Skeletal muscle satellite cell (primary cell): ENCODE results near the gene PRKCSH.
"Not testable (repeated sequence)": the region's sequence is repeated elsewhere in the genome, so short reads cannot be mapped to it uniquely, and the experiment has no call there.

Source experiments
- H3K27me3 ChIP-seq: 2 replicates; pipeline ENCODE4 v1.7.0; 2013; ENCODE audit warnings: low read length; ENCODE audit not compliant: control insufficient read depth, insufficient read depth
- H3K36me3 ChIP-seq: 2 replicates; pipeline ENCODE4 v1.7.0; 2013; ENCODE audit warnings: mild to moderate bottlenecking, control low read depth, low read length; ENCODE audit not compliant: insufficient read depth
- H3K4me1 ChIP-seq: 2 replicates; pipeline ENCODE4 v1.7.0; 2013; ENCODE audit warnings: low read length; ENCODE audit not compliant: control insufficient read depth, insufficient read depth
- H3K4me2 ChIP-seq: 2 replicates; pipeline ENCODE4 v1.7.0; 2013; ENCODE audit warnings: mild to moderate bottlenecking, low read length
- H3K4me3 ChIP-seq: 2 replicates; pipeline ENCODE4 v1.7.0; 2013; ENCODE audit warnings: low read length
- H3K9ac ChIP-seq: 2 replicates; pipeline ENCODE4 v1.7.0; 2013; ENCODE audit warnings: mild to moderate bottlenecking, low read depth, low read length, moderate library complexity
- H3K9me3 ChIP-seq: replicated peaks from 2 replicates; pipeline ENCODE4 v1.7.0; 2013; ENCODE audit warnings: mild to moderate bottlenecking, control low read depth, low read length

PRKCSH gene

GRCh38 chr19:11422163-11423065, 13.0 kb upstream of the PRKCSH start:
- H3K9me3 ChIP-seq, result no peaks in the 10 kb centered on the region
- H3K36me3 ChIP-seq, result no peaks in the 10 kb centered on the region
- H3K4me2 ChIP-seq, result peak overlapping the region; percentile 58
- H3K9ac ChIP-seq, result no peak overlapping the region
- H3K27me3 ChIP-seq, result peaks cover 52% of the 10 kb centered on the region
- peak overlapping the region; percentile 16 for H3K4me3 ChIP-seq
- H3K4me1 ChIP-seq, result peaks cover 15% of the 10 kb centered on the region

- H3K9ac ChIP-seq, result no peak overlapping the region
- peaks cover 15% of the 10 kb centered on the region for H3K4me1 ChIP-seq
- H3K27me3 ChIP-seq, result peaks cover 47% of the 10 kb centered on the region
- H3K36me3 ChIP-seq, result no peaks in the 10 kb centered on the region
- H3K4me3 ChIP-seq, result no peak overlapping the region
- no peaks in the 10 kb centered on the region for H3K9me3 ChIP-seq
- H3K4me2 ChIP-seq, result no peak overlapping the region
Observed at GRCh38 chr19:11423164-11423790, 12.2 kb upstream of the PRKCSH start.

GRCh38 chr19:11423791-11424181, 11.6 kb upstream of the PRKCSH start:
- Histone ChIP-seq H3K27me3 (peaks cover 45% of the 10 kb centered on the region), H3K9ac (no peak overlapping the region), H3K36me3 (no peaks in the 10 kb centered on the region), H3K4me1 (peaks cover 14% of the 10 kb centered on the region), H3K9me3 (no peaks in the 10 kb centered on the region), H3K4me2 (no peak overlapping the region), H3K4me3 (no peak overlapping the region)

- Histone ChIP-seq H3K9me3 (no peaks in the 10 kb centered on the region), H3K9ac (no peak overlapping the region), H3K4me2 (no peak overlapping the region), H3K4me3 (no peak overlapping the region), H3K36me3 (no peaks in the 10 kb centered on the region), H3K27me3 (peaks cover 29% of the 10 kb centered on the region), H3K4me1 (peaks cover 4% of the 10 kb centered on the region)
Observed at GRCh38 chr19:11425719-11426457, 9.5 kb upstream of the PRKCSH start.

GRCh38 chr19:11426656-11427055, 8.8 kb upstream of the PRKCSH start:
- Histone ChIP-seq H3K27me3 (peaks cover 21% of the 10 kb centered on the region), H3K9ac (no peak overlapping the region), H3K4me1 (no peaks in the 10 kb centered on the region)

GRCh38 chr19:11433526-11433925, 1.9 kb upstream of the PRKCSH start:
- H3K4me2 ChIP-seq, H3K9ac ChIP-seq, H3K27me3 ChIP-seq, H3K4me3 ChIP-seq, H3K9me3 ChIP-seq: not testable (repeated sequence)
- peaks cover 16% of the 10 kb centered on the region for H3K36me3 ChIP-seq
- H3K4me1 ChIP-seq, result peaks cover 12% of the 10 kb centered on the region

More at GRCh38 chr19:11426656-11427055, 8.8 kb upstream of the PRKCSH start:
- no peaks in the 10 kb centered on the region for H3K36me3 ChIP-seq
- no peak overlapping the region for H3K4me2 ChIP-seq
- H3K9me3 ChIP-seq, result no peaks in the 10 kb centered on the region
- H3K4me3 ChIP-seq, result no peak overlapping the region

GRCh38 chr19:11434703-11435056, 755 bp upstream of the PRKCSH start:
- no peaks in the 10 kb centered on the region for H3K9me3 ChIP-seq
- peaks cover 16% of the 10 kb centered on the region for H3K36me3 ChIP-seq
- peak overlapping the region; percentile 72 for H3K9ac ChIP-seq
- H3K4me3 ChIP-seq, result peak overlapping the region; percentile 71
- H3K4me1 ChIP-seq, result peaks cover 12% of the 10 kb centered on the region
- no peaks in the 10 kb centered on the region for H3K27me3 ChIP-seq
- peak overlapping the region; percentile 94 for H3K4me2 ChIP-seq

- Histone ChIP-seq H3K9me3 (no peaks in the 10 kb centered on the region), H3K4me3 (peak overlapping the region; percentile 90), H3K9ac (peak overlapping the region; percentile 83), H3K4me2 (peak overlapping the region; percentile 92), H3K4me1 (peaks cover 12% of the 10 kb centered on the region), H3K36me3 (peaks cover 18% of the 10 kb centered on the region), H3K27me3 (no peaks in the 10 kb centered on the region)
Observed at GRCh38 chr19:11435833-11436313, 438 bp downstream of the PRKCSH start.

GRCh38 chr19:11437955-11438354, 2.5 kb downstream of the PRKCSH start:
- Histone ChIP-seq H3K36me3 (peaks cover 34% of the 10 kb centered on the region), H3K4me1 (peaks cover 12% of the 10 kb centered on the region), H3K4me3 (no peak overlapping the region), H3K9me3 (no peaks in the 10 kb centered on the region), H3K9ac (no peak overlapping the region), H3K4me2 (no peak overlapping the region), H3K27me3 (no peaks in the 10 kb centered on the region)

- no peaks in the 10 kb centered on the region for H3K4me1 ChIP-seq
- H3K9ac ChIP-seq, result no peak overlapping the region
- H3K36me3 ChIP-seq, result peaks cover 40% of the 10 kb centered on the region
- no peak overlapping the region for H3K4me3 ChIP-seq
- no peaks in the 10 kb centered on the region for H3K27me3 ChIP-seq
- no peaks in the 10 kb centered on the region for H3K9me3 ChIP-seq
- H3K4me2 ChIP-seq, result no peak overlapping the region
Observed at GRCh38 chr19:11444059-11444458, 8.6 kb downstream of the PRKCSH start.

- H3K4me2 ChIP-seq, result no peak overlapping the region
- no peaks in the 10 kb centered on the region for H3K4me1 ChIP-seq
- no peaks in the 10 kb centered on the region for H3K27me3 ChIP-seq
- H3K9ac ChIP-seq, result no peak overlapping the region
- H3K36me3 ChIP-seq, result peaks cover 45% of the 10 kb centered on the region
- H3K9me3 ChIP-seq, result no peaks in the 10 kb centered on the region
- H3K4me3 ChIP-seq, result no peak overlapping the region
Observed at GRCh38 chr19:11445141-11445540, 9.7 kb downstream of the PRKCSH start.
